Chondrocyte (in vitro differentiated cells): ENCODE measurements around the gene HCFC1. TPM values are rescaled to one million over a fixed set of nuclear protein-coding genes. Genes with fewer than 3 reads are reported as not detected.

Experiments
- DNase-seq: peaks from one replicate; pipeline ENCODE4 v3.0.0; 2021; ENCODE audit warnings: mixed read lengths, low spot score
- H3K27ac Mint-ChIP-seq: one replicate; pipeline ENCODE4 v1.8.0; 2021; ENCODE audit warnings: mild to moderate bottlenecking, moderate library complexity, mixed read lengths; ENCODE audit not compliant: unreplicated experiment
- H3K27me3 Mint-ChIP-seq: 2 replicates; pipeline ENCODE4 v1.8.0; 2021; ENCODE audit warnings: low read depth, mixed read lengths
- H3K36me3 Mint-ChIP-seq: 2 replicates; pipeline ENCODE4 v1.8.0; 2021; ENCODE audit warnings: low read depth, mixed read lengths
- H3K4me1 Mint-ChIP-seq: 2 replicates; pipeline ENCODE4 v1.8.0; 2021; ENCODE audit warnings: low read depth, mild to moderate bottlenecking, mixed read lengths
- H3K4me3 Mint-ChIP-seq: one replicate; pipeline ENCODE4 v1.8.0; 2021; ENCODE audit warnings: mild to moderate bottlenecking, moderate library complexity, mixed read lengths; ENCODE audit not compliant: unreplicated experiment
- H3K9me3 Mint-ChIP-seq: 2 replicates; pipeline ENCODE4 v1.8.0; 2021; ENCODE audit warnings: low read depth, mixed read lengths
- total RNA-seq: library from RNA; stranded (reverse); gene quantifications from 3 replicates; pipeline ENCODE4 v1.2.1, GENCODE V29; 2021
- TF ChIP-seq, protein P1 (sequence below): fragments of 200-600 bp; sonication (generic); IDR thresholded peaks from 2 replicates; pipeline ENCODE4 v1.5.0; 2021; ENCODE audit warnings: antibody characterized with exemption, mild to moderate bottlenecking, moderate library complexity

The HCFC1 gene
- total RNA-seq, 1 donor from 2014 or later: 67.2 TPM

DNA sequence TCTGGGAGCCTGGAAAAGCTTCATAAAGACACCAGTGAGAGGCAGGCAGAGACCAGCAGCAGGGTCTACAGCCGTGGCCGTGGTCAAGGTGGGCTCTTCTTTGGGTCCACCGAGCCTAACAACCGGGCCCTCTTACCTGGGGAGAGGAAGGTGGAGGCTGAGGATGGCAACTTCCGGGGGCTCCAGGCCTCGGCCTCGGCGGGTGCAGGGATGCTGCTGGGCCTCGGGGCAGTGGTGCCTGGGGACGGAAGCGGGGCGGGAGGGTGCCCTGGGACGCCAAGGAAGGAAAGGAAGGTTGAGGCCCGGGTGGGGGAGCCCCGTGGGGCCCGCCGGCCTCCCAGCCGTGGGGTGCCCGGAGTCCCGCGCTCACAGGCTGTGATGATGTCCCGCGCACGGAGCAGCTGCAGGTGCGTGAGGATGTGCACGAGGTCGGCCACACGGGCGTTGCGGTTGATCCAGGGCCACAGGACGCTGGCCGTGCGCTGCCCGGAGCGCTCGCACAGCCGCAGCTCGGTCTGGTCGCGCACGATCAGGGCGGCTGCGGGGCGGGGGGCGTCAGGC is 47.5 kb upstream of the HCFC1 start:
- peak overlapping the region; percentile 77 for H3K27ac Mint-ChIP-seq

DNA sequence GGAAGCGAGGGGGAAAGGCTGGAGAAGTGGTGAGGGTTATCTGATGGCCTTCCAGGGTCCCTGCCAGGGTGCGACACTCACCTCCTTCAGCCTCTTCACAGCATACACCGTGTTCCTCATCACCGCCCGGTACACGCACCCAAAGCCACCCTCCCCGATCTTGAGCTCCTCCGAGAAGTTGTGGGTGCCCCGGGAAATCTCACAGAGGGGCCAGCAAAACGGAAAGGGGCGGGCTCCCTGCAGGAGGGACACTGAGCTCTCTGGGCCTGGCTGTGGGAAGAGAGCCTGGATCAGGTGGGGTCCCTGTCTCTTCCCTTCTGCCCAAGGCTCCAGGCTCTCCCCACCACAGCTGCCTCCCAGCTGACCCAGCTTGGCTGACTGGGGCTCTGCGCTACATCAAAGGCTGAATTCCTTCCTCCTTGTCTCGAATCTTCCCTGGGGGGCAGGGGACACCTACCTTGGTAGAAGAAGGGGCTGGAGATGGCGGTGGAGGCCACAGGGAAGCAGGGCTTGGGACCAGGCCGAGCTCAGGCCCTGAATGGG is 47.0 kb upstream of the HCFC1 start:
- Mint-ChIP-seq H3K4me1 (peaks cover 20% of the 10 kb centered on the region), H3K9me3 (no peaks in the 10 kb centered on the region), H3K36me3 (peaks cover 2% of the 10 kb centered on the region), H3K27me3 (no peaks in the 10 kb centered on the region), H3K4me3 (peak overlapping the region; percentile 74), H3K27ac (peak overlapping the region; percentile 77)
- TF ChIP-seq, protein P1, sequence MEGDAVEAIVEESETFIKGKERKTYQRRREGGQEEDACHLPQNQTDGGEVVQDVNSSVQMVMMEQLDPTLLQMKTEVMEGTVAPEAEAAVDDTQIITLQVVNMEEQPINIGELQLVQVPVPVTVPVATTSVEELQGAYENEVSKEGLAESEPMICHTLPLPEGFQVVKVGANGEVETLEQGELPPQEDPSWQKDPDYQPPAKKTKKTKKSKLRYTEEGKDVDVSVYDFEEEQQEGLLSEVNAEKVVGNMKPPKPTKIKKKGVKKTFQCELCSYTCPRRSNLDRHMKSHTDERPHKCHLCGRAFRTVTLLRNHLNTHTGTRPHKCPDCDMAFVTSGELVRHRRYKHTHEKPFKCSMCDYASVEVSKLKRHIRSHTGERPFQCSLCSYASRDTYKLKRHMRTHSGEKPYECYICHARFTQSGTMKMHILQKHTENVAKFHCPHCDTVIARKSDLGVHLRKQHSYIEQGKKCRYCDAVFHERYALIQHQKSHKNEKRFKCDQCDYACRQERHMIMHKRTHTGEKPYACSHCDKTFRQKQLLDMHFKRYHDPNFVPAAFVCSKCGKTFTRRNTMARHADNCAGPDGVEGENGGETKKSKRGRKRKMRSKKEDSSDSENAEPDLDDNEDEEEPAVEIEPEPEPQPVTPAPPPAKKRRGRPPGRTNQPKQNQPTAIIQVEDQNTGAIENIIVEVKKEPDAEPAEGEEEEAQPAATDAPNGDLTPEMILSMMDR: no peak
- no peak for DNase-seq

More for the DNA sequence above, 47.5 kb upstream of the HCFC1 start:
- H3K4me3 Mint-ChIP-seq: peak overlapping the region; percentile 74
- H3K27me3 Mint-ChIP-seq: no peaks in the 10 kb centered on the region
- TF ChIP-seq, protein P1: no peak
- H3K9me3 Mint-ChIP-seq: no peaks in the 10 kb centered on the region
- H3K4me1 Mint-ChIP-seq: peaks cover 19% of the 10 kb centered on the region
- H3K36me3 Mint-ChIP-seq: peaks cover 2% of the 10 kb centered on the region
- DNase-seq: no peak

DNA sequence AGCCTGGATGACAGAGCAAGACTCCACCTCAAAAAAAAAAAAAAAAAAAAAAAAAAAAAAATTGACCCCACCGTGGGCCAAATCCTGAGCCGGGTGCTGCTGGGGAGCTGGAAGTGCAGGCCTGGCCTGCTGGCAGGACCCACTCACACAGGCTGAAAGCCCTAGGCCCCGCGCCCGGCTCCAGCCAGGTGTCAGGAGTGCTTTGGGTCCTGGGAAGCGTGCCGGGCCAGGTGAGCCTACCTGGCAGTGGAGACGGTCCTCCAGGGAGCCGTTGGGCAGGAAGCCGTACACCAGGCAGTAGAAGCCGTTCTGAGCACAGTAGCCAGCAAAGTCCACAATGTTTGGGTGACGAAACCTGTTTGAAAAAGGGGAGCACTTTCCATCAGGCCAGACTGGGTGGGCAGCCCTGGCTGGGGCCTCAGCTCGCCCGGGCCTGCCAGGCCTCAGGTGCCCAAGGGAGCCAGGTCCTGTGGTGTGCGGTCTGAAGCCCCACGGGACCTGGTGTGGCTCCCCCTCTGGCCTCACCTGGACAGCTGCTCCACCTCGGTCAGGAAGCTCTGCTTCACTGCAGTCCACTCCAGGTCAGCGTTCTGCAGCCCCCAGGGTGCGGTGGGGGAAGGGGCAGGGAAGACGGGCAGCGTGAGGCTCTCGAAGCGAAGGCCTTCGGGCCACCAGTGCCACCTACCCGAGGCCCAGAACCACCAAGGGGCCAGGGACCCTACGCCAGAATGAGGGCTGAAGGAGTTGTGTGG is 46.3 kb upstream of the HCFC1 start:
- no peak overlapping the region for H3K4me3 Mint-ChIP-seq
- H3K4me1 Mint-ChIP-seq: peaks cover 20% of the 10 kb centered on the region
- peaks cover 2% of the 10 kb centered on the region for H3K36me3 Mint-ChIP-seq
- no peak for DNase-seq
- H3K9me3 Mint-ChIP-seq: no peaks in the 10 kb centered on the region
- H3K27me3 Mint-ChIP-seq: no peaks in the 10 kb centered on the region
- no peak overlapping the region for H3K27ac Mint-ChIP-seq
- TF ChIP-seq, protein P1: no peak

DNA sequence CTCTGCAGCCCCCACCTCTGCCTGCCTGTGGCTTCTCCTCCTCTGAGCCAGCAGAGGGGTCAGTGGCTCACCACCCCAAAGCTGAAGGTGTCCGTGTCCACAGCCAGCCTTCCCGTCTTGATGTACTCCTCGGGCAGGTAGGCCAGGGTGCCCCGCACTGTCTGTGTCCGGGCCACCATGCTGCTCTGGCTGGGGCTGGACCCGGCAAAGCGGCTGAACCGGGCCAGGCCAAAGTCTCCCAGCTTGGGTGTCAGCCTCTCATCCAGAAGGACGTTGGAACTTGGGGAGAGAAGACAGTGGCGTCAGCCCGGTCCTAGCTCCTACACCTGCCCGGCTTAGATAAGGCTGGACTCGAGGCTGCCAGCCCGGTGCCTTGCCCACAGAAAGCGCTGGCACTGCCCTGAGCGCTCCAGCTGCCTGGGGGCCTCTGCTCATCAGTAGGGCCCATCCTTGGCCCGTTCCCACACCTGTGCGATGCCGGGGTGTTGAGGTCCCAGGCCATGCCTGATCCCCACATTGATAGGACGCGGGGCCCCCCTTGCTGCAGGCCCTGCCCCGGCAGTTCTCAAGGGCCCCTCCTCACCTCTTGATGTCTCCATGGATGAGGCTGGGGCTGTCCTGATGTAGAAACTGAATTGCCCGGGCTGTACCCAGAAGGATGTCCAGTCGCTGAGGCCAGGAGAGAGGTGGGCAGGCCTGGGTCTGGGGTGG is 44.9 kb upstream of the HCFC1 start:
- no peak for DNase-seq
- TF ChIP-seq, protein P1: no peak
- Mint-ChIP-seq H3K4me1 (peaks cover 20% of the 10 kb centered on the region), H3K4me3 (no peak overlapping the region), H3K27me3 (no peaks in the 10 kb centered on the region), H3K36me3 (peaks cover 6% of the 10 kb centered on the region), H3K9me3 (no peaks in the 10 kb centered on the region), H3K27ac (no peak overlapping the region)

DNA sequence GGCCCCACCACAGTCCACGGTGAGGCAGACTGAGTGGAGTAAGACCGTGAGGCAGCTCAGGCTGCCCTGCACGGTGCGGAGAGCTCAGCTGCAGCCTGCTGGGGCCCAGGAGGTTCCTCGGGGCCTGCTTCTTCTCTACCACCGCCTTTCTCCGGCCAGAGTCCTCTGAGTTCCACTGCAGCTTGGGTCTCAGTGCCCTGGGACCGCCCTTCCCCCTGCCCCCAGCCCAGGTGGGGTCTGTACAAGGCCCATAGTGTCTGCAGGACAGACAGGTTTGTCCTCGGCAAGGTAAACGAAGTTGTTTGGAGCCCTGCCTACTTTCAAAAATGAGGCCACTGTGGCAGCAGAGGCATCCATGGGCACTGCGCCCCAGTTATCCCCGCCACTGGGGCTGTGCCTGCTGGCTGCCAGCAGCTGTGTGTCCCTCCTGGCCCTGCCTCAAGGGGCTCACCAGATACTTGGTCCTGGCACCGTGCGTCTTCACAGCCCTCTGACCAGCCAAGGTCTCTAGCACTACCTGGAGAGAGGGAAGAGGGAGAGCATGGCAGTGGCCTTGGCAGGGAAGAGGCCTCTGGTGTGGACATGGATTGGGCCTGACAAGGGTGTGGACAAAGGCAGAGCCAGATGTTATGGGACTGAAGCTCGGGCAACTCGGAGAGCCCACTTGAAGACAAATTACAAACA is 44.1 kb upstream of the HCFC1 start:
- no peaks in the 10 kb centered on the region for H3K9me3 Mint-ChIP-seq
- H3K36me3 Mint-ChIP-seq: peaks cover 6% of the 10 kb centered on the region
- H3K27ac Mint-ChIP-seq: no peak overlapping the region
- TF ChIP-seq, protein P1: no peak
- no peaks in the 10 kb centered on the region for H3K27me3 Mint-ChIP-seq
- DNase-seq: no peak
- H3K4me1 Mint-ChIP-seq: peaks cover 14% of the 10 kb centered on the region
- no peak overlapping the region for H3K4me3 Mint-ChIP-seq
